ENCODE data around the gene LTO1. TPM values are rescaled to one million over a fixed set of nuclear protein-coding genes. Genes with fewer than 3 reads are reported as not detected.

The LTO1 gene
- total and polyA plus RNA-seq, 2 of the 13 experiments (the other 11 are each of a cell fraction or from before 2014, with no cell fraction given) = 11.8 to 15.0 TPM

DNA sequence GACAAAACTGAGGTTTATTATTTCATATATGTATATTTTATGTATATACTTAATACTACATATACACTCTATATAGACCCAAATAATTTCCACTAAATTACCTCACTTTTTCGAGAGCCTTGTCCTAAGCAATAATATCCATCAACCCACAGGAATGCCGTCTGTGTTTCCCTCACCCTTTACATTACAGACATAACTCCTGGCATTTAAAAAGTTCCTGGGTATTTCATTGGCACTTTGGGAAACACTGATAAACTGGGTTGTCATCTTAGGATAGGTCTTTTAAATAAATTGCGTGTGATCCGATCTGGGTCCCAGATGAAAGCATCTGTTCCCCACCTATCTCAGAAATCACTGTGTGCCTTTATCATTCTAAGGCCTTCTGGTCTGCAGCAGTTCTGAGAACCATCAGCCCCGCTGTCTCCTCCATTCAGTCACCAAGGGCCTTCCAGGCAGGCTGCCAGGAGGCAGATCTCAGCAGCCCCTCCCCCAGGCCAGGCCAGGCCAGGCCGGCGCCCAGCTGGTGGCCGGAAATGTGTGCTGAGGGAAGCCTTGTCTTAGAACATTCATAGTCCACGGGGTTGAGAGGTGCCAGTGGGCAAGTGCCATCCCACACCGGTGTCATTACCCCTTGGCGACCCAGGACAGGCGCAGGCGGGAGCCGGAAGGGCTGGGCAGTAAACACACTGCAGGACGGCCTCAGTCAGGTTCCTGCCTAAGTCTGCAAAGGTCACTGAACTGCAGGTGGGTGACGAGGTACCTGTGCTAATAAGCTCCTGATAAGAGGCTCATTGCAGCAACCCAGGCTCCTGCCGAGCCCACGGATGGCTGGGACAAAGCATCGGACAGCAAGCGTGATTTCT lies 25.4 kb upstream of the LTO1 start (continued):
- TF ChIP-seq ZFY (CRISPR knock-in tag; IDR thresholded peaks at IDR 0.05) = peak; percentile 65; the same call in 1 of the 2 replicates
- TF ChIP-seq HNRNPL (IDR thresholded peaks at IDR 0.05; ENCODE audit: low read depth, low read length) = peak; percentile 97
- TF ChIP-seq NR0B2 (CRISPR knock-in tag; IDR thresholded peaks at IDR 0.05) = 0 out of 2 replicates have a peak, but pooled peaks have one; percentile 56
- TF ChIP-seq ZNF746 (CRISPR knock-in tag; IDR thresholded peaks at IDR 0.05) = 0 out of 2 replicates have a peak, but pooled peaks have one; percentile 29
- TF ChIP-seq DMAP1 (CRISPR knock-in tag; IDR thresholded peaks at IDR 0.05) = 0 out of 2 replicates have a peak, but pooled peaks have one; percentile 51
- TF ChIP-seq ZNF20 (CRISPR knock-in tag; IDR thresholded peaks at IDR 0.05) = no peak
- TF ChIP-seq KAT7 (CRISPR knock-in tag; IDR thresholded peaks at IDR 0.05; ENCODE audit: borderline replicate concordance) = 0 out of 2 replicates have a peak, but pooled peaks have one; percentile 31
- TF ChIP-seq ZNF333 (CRISPR knock-in tag; IDR thresholded peaks at IDR 0.05; ENCODE audit: borderline replicate concordance) = 0 out of 2 replicates have a peak, but pooled peaks have one; percentile 69
- peak; percentile 85; the same call in 1 of the 2 replicates for TF ChIP-seq ZNF296 (CRISPR knock-in tag; conservative IDR thresholded peaks at IDR 0.05)
- TF ChIP-seq KLF16 (CRISPR knock-in tag; IDR thresholded peaks at IDR 0.05) = 0 out of 4 replicates have a peak, but pooled peaks of 1 of the 2 experiments have one; percentile 51
- peak; percentile 67; the same call in 1 of the 2 replicates for TF ChIP-seq ZSCAN9 (CRISPR knock-in tag; IDR thresholded peaks at IDR 0.05; ENCODE audit: borderline replicate concordance)
- no peak for TF ChIP-seq ZNF253 (CRISPR knock-in tag; IDR thresholded peaks at IDR 0.05; ENCODE audit: borderline replicate concordance)
- 0 out of 2 replicates have a peak, but pooled peaks have one; percentile 37 for TF ChIP-seq RBFOX2 (IDR thresholded peaks at IDR 0.05; ENCODE audit: low read depth, low read length)
- no peak; the same call in 1 of the 2 replicates for TF ChIP-seq THRA (CRISPR knock-in tag; IDR thresholded peaks at IDR 0.05; ENCODE audit: borderline replicate concordance)
- TF ChIP-seq ZNF260 (CRISPR knock-in tag; IDR thresholded peaks at IDR 0.05; ENCODE audit: borderline replicate concordance, low read depth) = no peak
- no peak for TF ChIP-seq ZNF674 (CRISPR knock-in tag; IDR thresholded peaks at IDR 0.05; ENCODE audit: low read depth)
- 0 out of 2 replicates have a peak, but pooled peaks have one; percentile 9 for TF ChIP-seq SIX1 (CRISPR knock-in tag; IDR thresholded peaks at IDR 0.05; ENCODE audit: borderline replicate concordance)
- TF ChIP-seq NR2F6 (IDR thresholded peaks at IDR 0.05) = peak; percentile 71; the same call in 1 of the 2 replicates
- peak; percentile 78 for TF ChIP-seq NR2F6 (CRISPR knock-in tag; IDR thresholded peaks at IDR 0.05)
- TF ChIP-seq NR2F1 (CRISPR knock-in tag; IDR thresholded peaks at IDR 0.05) = 0 out of 4 replicates have a peak, but pooled peaks have one; percentile 7 to 28
- no peak for TF ChIP-seq ZKSCAN5 (CRISPR knock-in tag; IDR thresholded peaks at IDR 0.05)
- no peak for TF ChIP-seq ZNF569 (CRISPR knock-in tag; IDR thresholded peaks at IDR 0.05; ENCODE audit: borderline replicate concordance)
- TF ChIP-seq, protein P1, sequence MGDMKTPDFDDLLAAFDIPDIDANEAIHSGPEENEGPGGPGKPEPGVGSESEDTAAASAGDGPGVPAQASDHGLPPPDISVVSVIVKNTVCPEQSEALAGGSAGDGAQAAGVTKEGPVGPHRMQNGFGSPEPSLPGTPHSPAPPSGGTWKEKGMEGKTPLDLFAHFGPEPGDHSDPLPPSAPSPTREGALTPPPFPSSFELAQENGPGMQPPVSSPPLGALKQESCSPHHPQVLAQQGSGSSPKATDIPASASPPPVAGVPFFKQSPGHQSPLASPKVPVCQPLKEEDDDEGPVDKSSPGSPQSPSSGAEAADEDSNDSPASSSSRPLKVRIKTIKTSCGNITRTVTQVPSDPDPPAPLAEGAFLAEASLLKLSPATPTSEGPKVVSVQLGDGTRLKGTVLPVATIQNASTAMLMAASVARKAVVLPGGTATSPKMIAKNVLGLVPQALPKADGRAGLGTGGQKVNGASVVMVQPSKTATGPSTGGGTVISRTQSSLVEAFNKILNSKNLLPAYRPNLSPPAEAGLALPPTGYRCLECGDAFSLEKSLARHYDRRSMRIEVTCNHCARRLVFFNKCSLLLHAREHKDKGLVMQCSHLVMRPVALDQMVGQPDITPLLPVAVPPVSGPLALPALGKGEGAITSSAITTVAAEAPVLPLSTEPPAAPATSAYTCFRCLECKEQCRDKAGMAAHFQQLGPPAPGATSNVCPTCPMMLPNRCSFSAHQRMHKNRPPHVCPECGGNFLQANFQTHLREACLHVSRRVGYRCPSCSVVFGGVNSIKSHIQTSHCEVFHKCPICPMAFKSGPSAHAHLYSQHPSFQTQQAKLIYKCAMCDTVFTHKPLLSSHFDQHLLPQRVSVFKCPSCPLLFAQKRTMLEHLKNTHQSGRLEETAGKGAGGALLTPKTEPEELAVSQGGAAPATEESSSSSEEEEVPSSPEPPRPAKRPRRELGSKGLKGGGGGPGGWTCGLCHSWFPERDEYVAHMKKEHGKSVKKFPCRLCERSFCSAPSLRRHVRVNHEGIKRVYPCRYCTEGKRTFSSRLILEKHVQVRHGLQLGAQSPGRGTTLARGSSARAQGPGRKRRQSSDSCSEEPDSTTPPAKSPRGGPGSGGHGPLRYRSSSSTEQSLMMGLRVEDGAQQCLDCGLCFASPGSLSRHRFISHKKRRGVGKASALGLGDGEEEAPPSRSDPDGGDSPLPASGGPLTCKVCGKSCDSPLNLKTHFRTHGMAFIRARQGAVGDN (CRISPR knock-in tag; IDR thresholded peaks at IDR 0.05) = peak; percentile 86
- peak; percentile 53; the same call in 1 of the 2 replicates for TF ChIP-seq SPEN (CRISPR knock-in tag; IDR thresholded peaks at IDR 0.05; ENCODE audit: low read depth)

All from HepG2 (cell line).